Measurements from ENCODE around the gene LMF1.

The LMF1 gene

GRCh38 chr16:1012722-1013592 is 42.2 kb upstream of the LMF1 start:
- H3K27ac ChIP-seq: no peak overlapping the region
- no peak for TF ChIP-seq ZFX (IDR thresholded peaks at IDR 0.05; ENCODE audit: borderline replicate concordance)
- no peak for TF ChIP-seq CTCF (IDR thresholded peaks at IDR 0.05)

GRCh38 chr16:1012135-1012534 is 41.4 kb upstream of the LMF1 start:
- H3K27ac ChIP-seq: no peak overlapping the region
- no peak for TF ChIP-seq ZFX (IDR thresholded peaks at IDR 0.05; ENCODE audit: borderline replicate concordance)
- TF ChIP-seq CTCF (IDR thresholded peaks at IDR 0.05): no peak

GRCh38 chr16:1011316-1012082 is 40.7 kb upstream of the LMF1 start:
- TF ChIP-seq CTCF (IDR thresholded peaks at IDR 0.05) (no peak), ZFX (IDR thresholded peaks at IDR 0.05; ENCODE audit: borderline replicate concordance) (no peak)

GRCh38 chr16:1010815-1011214 is 40.0 kb upstream of the LMF1 start:
- H3K27ac ChIP-seq: no peak overlapping the region
- TF ChIP-seq CTCF (IDR thresholded peaks at IDR 0.05) (no peak), ZFX (IDR thresholded peaks at IDR 0.05; ENCODE audit: borderline replicate concordance) (no peak)

More at GRCh38 chr16:1011316-1012082, 40.7 kb upstream of the LMF1 start:
- H3K27ac ChIP-seq: no peak overlapping the region

- no peak overlapping the region for H3K27ac ChIP-seq
- TF ChIP-seq ZFX (IDR thresholded peaks at IDR 0.05; ENCODE audit: borderline replicate concordance) (no peak), CTCF (IDR thresholded peaks at IDR 0.05) (no peak)
These were observed 39.5 kb upstream of the LMF1 start for GRCh38 chr16:1010251-1010650.

GRCh38 chr16:1009358-1010150 is 38.8 kb upstream of the LMF1 start:
- TF ChIP-seq CTCF (IDR thresholded peaks at IDR 0.05): no peak
- no peak for TF ChIP-seq ZFX (IDR thresholded peaks at IDR 0.05; ENCODE audit: borderline replicate concordance)
- no peak overlapping the region for H3K27ac ChIP-seq
